GM21786 (cell line): Measurements from ENCODE around the gene KRT13.

ENCODE experiments used
- ATAC-seq: cut with Tn5 transposase; IDR thresholded peaks from one replicate; pipeline ENCODE4 v1.9.1; 2021; ENCODE audit not compliant: unreplicated experiment

KRT13 gene

DNA sequence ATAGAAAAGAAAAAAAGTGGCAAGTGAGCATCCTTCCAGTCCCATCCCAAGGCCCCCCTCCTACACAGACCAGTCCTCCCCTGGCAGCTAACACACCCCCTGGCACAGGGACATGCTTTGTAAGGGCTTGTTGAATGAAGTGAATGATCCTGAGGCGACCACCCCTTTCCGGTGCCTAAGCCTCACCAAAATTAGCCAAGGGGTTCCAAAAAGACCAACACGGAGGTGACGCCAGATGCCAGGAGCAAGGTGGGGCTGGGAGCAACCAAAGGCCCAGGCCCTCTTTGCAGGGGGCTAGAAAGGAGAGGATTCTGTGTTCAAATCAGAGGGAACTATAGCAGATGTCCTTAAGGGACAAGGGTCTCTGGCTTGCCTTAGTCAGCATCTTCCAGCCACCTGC lies 30.0 kb downstream of the KRT13 start:
- ATAC-seq = no peak

GRCh38 chr17:41474863-41475262 lies 30.5 kb downstream of the KRT13 start:
- ATAC-seq = no peak

- ATAC-seq = no peak
Observed at GRCh38 chr17:41468346-41468745, 37.1 kb downstream of the KRT13 start.

DNA sequence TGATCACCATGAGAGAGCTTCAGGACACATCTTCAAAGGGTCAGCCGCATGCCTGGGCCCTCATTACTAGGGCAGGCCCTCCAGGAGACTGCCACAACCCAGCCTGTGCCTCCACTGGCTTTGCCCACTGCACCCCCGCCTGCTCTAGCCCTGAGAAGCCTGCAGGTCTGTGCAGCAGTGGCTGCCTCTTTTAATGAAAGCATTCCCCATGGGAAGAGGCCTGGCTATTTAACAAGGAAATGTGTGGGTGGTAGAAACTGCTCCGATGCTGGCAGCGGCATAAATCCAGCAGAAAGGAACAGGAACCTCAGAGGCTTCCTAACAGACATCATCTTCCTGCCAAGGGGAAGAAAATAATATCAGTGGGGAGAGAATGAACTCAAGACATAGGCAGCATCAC lies 37.9 kb downstream of the KRT13 start:
- no peak for ATAC-seq

- ATAC-seq = no peak
Observed at GRCh38 chr17:41466988-41467387, 38.4 kb downstream of the KRT13 start, which contains the start of gene KRT32. Gene KRT32, minus strand, starts transcription at chr17:41467386. Its CDS starts 61 bp downstream, at chr17:41467325.

DNA sequence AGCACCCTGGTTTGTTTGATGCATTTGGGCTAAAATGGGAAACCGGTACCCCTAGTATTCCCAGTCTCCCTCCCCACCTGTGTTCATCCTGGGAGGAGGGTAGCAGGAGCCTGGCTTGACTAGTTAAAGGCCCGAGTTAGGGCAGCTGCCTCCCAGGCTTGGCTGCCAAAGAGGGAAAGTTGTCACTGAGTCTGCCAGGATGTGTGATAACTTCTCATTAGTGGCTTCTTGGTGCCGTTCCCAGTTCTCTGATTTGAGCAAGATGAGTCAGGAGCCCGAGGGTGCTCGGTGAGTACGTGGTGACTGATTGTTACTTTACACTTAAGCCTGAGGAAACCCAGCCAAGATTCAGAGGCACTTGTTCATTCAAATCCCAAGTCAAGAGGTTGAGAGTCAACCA lies 40.7 kb downstream of the KRT13 start:
- ATAC-seq = no peak

DNA sequence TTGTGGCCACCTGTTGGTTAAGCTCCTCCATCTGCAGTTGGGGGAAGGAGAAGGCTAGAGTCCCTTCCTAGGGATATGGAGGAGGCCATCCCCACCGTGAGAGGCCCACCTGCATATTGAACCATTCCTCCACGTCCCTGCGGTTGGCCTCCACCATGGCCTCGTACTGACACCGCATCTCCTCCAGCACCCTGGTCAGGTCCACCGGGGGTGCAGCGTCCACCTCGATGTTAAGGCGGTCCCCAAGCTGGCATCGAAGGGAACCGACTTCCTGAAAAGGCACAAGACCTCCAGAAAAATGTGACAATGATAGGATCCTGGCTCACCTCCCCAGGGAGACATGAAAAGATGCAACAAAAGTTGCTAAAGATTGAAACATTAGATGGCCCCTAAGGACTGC lies 41.2 kb downstream of the KRT13 start:
- no peak for ATAC-seq

DNA sequence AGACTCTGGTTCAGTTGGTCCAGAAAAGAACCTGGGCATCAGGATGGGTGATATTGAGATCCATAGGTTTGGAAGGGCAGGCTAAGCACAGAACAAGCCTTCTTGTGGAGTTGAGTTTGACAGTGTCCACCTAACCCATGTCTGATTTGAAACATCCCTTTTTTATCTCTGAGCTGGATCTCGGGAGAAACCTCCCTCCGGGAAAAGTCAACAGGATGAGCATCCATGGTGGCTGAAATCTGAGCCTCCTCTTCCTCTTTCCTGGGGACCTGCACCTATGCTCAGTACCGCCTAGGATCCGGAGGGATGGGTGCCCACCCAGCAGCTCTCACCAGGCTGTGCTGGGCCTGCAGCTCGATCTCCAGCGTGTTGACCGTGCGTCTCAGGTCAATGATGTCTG lies 41.7 kb downstream of the KRT13 start:
- ATAC-seq = no peak

- ATAC-seq = no peak
Observed at GRCh38 chr17:41462705-41463104, 42.7 kb downstream of the KRT13 start.

GRCh38 chr17:41457676-41458075 lies 47.7 kb downstream of the KRT13 start:
- ATAC-seq = no peak

- no peak for ATAC-seq
Observed at GRCh38 chr17:41456204-41456603, 49.2 kb downstream of the KRT13 start.

GRCh38 chr17:41455236-41455635 lies 50.2 kb downstream of the KRT13 start:
- ATAC-seq = no peak

DNA sequence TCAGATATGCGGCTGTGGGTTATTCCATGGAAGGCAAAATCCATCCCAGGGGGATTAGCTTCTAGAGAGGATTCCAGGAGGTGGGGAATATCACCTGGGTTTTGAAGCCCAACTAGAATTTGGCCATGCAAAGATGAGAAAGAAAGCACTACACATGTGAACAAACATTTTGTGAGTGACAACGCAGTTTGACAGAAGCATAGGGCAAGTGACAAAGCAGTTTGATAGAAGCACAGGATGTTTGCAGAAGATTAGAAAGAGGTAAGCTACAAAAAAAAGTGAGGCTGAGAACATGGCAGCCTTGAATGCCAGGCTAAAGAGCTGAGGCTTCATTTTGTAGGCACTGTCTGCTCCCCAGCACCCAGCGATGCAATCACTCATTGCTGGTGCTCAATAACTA lies 52.3 kb downstream of the KRT13 start:
- no peak for ATAC-seq

GRCh38 chr17:41452281-41452680 lies 53.1 kb downstream of the KRT13 start:
- ATAC-seq = no peak

DNA sequence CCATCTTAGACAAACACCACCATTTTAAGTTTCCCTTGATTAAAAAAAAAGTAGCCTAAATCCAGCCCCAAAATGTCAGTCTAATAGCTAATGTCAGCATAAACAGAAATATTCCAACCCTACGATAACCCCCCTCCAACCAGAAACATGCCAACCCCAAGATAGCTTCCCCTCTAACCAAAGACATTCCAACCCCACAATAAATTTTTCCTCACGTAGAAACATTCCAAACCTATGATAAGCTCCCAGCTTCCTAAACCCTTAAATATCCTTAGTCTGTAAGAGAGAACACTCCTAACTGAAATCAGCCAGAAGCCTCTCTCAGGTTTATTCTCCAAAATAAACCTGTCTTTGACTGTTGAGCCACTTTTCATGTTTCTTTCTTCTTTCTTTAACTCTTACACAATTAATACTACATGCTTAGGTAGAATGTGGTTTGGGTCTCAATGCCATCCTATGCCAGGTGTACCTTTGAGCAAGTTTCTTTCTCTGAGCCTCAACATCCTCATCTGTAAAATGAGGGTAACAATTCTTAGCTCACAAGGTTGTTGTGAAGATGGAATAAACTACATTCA lies 54.2 kb downstream of the KRT13 start:
- ATAC-seq = no peak
